Middle frontal gyrus (tissue), 1 donor: ENCODE data around the gene SLC27A1.
"Not testable (repeated sequence)": the region's sequence is repeated elsewhere in the genome, so short reads cannot be mapped to it uniquely, and the experiment has no call there.

Experiments
- DNase-seq: peaks from one replicate; pipeline ENCODE4 v3.0.0-alpha.2; 2015; ENCODE audit warnings: low spot score; ENCODE audit errors: extremely low spot score

The SLC27A1 gene

DNA sequence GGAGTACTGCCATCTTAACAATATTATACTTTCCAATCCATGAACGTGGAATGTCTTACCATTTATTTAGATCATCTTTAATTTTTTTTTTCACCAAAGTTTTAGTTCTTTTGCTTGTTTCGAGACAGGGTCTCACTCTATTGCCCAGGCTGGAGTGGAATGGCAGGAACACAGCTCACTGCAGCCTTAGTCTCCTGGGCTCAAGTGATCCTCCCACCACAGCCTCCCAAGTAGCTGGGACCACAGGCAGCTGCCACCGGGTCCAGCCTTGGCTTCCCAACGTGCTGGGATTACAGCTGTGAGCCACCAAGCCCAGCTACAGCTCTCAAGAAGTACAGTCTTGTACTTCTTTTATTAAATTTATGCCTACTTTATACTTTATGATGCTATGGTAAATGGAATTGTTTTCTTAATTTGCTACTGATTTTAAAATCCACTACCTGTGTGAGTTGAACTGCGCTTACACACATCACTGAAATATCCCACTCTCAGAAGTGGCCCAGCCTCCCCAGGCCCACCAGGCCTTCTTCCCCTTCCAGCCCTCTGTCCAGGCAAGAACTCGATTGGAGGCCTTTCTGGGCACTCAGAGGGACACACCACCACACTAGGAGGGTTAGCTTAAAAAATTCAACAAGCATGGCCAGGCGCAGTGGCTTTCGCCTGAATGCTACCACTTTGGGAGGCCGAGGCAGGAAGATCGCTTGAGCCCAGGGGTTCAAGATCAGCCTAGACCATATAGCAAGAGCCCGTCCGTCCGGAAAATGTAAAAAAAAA is 40.1 kb downstream of the SLC27A1 start:
- no peak for DNase-seq

DNA sequence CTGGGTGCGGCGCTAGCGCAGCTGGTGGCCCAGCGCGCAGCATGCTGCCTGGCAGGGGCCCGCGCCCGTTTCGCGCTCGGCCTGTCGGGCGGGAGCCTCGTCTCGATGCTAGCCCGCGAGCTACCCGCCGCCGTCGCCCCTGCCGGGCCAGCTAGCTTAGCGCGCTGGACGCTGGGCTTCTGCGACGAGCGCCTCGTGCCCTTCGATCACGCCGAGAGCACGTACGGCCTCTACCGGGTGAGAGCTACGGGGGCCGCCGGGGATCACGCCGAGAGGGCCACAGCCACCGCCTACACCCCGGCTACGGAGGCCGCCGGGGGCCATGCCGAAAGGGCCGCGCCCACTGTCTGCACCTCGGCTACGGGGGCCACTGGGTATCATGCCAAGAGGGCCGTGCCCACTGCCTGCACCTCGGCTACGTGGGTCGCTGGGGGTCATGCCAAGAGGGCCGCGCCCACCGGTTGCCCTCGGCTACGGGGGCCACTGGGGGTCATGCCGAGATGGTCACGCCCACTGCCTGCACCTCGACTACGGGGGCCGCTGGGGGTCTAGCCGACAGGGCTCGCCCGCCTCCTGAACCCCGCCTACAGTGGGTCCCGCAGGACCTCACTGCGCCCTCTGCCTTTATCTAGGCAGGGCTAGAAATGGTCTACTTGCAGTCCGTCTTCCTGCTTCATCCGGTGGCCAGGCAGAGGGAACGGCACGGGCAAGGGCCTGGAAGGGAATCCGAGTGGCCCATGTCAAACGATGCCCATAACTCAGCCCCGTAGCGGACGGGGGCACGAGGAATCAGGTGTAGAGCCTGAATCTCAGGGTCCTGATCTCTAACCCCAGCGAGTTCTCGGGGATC is 41.6 kb downstream of the SLC27A1 start:
- peak; percentile 62 for DNase-seq

DNA sequence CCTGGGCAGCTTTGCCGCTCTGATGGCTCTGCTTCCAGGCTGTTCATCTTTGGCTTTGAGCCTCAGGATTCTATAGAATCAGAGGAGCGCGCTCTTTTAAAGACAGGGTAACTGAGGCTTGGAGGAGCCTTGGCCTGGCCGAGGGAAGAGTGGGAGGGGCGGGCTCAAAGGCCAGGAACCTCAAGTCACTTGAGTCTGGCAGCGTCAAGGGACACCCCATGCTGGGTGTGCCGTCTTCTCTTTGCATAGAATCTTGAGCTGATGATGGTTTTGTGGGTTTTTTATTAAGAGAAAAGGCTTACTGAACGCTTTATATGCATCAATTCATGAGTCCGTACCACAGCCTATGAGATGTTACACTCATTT is 42.2 kb downstream of the SLC27A1 start:
- DNase-seq = no peak

DNA sequence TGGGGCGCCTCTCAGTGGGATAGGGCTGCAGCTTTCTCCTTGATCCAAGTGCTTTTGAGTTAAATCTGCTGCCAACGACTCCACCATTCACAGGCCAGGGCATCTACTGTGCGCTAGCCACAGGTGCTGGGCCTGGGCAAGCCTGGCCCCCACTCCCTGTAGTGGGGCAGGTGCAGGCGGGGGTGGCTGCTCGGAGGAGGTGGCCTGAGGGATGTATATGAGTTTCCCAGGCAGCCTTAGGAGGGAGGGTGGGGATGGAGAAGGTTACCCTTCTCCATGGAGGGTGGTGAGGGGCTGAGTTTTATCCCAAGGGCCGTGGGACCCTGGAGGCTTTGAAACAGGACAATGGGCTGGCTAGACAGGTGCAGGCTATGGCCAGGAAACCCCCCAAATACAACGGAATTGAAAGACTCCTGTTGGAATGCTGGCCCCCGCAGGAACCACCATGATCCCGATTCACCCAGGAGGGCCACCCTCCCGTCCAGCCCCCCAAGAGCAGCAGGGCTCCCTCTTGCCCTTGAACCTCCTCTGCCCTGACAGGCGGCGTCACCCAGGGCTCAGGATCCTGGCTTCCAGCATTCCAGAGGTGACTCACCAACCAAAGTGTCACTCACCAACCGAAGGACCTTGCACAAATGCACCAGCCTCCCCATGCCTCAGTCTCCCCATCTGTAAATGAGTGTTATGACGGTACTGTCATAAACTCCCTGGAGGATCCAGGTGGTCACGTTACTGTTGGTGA is 45.3 kb downstream of the SLC27A1 start:
- no peak for DNase-seq

DNA sequence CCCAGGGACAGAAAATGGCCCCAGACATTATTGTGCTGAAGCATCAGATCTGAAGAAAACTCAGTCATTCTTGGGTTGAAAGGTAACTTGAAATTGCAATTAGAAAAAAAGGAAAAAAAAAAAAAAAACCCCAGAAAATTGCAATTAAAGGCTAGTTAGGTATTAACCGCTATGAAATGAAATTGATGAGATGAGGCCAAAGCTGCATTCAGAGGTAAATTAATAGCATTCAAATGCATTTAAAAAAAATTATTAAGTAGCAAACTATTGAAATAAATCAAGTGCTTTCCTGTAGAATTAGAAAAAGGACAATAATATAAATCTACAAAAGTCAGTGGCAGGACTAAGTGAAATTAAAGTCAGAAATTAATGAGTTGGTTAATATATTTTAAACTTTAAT is 47.6 kb downstream of the SLC27A1 start:
- no peak for DNase-seq

DNA sequence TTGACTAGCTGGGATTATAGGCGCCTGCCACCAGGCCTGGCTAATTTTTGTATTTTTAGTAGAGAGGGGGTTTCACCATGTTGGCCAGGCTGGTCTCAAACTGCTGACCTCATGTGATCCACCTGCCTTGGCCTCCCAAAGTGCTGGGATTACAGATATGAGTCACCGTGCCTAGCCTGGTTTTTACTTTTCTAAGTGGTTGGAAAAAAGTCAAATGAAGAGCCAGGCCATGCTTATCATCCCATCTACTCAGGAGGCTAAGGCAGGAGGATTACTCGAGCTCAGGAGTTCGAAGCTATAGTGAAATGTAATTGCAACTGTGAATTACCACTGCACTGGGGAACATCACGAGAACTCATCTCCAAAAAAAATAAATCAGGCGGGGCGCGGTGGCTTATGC is 48.3 kb downstream of the SLC27A1 start:
- DNase-seq = not testable (repeated sequence)

DNA sequence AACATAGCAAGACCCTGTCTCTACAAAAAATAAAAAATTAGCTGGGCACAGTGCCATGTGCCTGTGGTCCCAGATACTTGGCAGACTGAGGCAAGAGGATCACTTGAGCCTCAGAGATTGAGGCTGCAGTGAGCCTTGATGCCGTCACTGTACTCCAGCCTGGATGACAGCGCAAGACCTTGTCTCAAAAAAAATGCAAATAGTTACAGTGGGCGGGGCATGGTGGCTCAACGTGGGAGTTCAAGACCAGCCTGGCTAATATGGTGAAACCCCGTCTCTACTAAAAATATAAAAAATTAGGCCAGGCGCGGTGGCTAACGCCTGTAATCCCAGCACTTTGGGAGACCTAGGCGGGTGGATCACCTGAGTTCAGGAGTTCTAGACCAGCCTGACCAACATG is 49.6 kb downstream of the SLC27A1 start:
- DNase-seq = no peak

DNA sequence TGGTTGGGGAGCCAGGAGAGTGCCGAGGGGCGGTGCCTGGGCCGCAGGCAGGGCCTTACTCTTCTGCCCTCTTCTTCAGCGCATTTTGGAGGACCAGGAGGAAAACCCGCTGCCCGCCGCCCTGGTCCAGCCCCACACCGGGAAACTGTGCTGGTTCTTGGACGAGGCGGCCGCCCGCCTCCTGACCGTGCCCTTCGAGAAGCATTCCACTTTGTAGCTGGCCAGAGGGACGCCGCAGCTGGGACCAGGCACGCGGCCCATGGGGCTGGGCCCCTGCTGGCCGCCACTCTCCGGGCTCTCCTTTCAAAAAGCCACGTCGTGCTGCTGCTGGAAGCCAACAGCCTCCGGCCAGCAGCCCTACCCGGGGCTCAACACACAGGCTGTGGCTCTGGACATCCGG is 50.5 kb downstream of the SLC27A1 start:
- no peak for DNase-seq

DNA sequence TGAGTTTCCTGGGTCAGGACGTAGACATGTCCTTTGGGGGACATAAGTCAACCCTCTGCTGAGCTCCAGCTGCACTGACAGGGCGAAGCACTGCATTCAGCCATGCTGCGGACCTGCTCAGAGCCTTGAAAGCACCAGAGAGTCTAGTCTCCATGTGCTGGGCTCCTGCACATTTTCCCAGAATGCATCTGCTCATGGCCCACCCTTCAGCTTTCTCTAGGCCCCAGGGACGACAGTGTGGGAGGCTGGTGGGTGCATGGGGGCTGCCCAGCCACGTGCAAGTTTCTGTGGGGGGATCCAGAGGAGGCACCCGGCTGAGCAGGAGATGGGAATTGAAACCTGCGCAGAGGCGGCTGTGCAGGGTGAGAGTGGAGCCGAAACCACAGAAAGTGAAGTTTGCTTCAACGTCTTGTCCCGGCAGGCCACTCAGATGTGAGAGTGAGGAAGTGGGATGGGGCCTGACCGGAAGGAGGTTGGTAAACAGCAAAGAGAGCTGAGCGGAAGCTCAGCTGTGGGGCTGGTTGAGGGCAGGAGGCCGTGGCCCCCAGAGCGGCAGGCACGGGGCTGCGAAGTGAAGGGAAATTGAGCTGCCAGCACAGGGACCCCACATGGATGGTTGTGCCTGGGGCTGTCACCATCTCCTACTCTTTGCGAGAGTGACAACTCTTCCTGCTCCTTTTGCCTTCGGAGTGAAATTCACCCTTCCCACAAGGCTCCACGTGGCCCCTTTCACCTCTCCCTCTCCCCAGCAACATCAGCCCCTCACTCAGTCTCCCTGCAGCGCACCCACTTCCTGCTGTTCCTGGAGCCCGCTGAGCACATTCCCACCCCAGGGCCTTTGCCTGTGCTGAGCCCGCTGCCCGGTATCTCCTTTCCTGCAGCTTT is 52.9 kb downstream of the SLC27A1 start:
- DNase-seq = no peak

DNA sequence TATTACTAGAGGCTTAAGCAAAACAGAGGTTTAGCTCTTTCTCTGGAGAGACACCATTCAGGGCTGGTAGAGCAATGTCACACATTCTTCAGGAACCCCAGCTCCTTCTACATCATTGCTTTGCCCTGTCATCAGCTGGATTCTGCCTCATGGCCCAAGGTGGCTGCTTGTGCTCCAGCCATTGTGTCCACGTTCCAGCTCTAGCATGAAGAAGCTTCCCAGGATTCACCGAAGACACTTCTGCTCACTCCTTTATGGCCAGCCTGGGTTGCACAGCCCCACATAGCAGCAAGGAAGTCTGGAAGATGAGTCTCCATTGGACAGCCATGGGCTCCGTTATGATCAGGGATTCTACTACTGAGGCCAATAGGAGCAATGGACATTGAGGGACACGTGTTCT is 54.3 kb downstream of the SLC27A1 start:
- DNase-seq = no peak

DNA sequence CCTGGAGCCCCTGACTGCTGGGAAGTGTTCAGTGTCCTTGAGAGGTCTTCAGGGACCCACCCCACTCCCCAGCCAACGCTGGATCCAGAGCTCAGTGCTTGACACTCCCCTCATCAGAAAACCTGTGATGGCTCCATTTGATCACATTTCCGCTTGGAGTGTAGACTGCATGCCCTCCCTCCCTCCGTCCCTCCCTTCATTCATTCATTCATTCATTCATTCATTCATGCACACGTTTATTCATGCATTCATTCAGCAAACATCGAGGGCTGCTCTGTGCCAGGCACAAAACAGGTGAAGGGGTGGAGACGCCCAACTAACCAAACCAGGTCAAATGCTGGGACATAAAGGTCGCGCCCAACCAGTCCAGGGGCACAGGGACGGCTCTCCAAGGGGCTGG is 54.8 kb downstream of the SLC27A1 start:
- no peak for DNase-seq

DNA sequence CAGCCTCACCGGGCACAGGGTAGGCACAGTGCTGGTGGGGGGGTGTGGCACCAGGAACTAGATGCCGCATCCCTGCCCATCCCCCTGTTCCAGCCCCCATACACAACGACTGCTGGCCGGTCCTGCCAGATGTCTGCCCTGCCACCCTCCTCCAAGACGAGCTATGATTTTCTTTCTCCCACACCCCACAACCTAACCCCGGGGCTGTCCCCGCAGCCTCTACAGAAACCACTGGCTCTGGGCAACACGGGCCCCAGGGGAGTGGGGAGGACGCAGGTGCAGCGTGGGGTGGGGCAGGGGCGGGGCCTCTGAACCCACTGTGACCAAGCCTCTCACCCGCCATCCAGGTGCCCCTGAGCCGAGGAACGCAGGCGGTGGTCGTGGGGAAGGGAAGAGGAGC is 56.6 kb downstream of the SLC27A1 start:
- no peak for DNase-seq

DNA sequence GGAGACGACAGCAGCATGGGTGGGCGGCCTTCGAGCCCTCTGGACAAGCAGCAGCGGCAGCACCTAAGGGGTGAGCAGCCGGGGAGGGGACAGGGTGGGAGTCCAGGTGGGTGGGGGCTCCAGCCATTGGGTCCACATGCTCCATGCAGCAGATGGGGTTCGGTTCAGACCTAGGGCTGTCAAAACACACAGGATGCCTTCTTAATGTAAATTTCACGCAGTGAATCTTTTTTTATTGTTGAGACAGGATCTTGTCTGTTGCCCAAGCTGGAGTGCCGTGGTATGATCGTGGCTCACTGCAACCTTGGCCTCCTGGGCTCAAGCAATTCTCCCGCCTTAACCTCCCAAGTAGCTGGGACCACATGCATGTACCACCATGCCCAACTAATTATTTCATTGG is 57.0 kb downstream of the SLC27A1 start:
- no peak for DNase-seq

DNA sequence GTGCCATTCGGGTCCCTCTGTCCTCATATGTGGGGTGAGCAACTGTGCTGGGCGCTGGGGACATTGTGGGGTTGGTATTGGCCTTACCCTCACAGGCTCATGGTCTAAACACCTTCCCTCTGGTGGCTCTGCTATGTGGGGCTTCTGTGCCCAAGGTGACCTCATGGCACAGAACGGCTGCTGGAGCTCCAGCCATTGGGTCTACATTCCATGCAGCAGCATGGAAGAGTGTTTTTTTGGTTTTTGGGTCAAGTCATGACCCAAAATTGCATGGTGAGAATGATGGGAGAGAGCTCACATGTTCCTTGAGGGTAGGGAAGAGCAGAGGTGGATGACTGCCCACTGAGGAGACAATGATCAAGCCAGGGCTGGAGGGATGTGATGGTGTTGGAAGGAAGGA is 58.3 kb downstream of the SLC27A1 start:
- DNase-seq = no peak

DNA sequence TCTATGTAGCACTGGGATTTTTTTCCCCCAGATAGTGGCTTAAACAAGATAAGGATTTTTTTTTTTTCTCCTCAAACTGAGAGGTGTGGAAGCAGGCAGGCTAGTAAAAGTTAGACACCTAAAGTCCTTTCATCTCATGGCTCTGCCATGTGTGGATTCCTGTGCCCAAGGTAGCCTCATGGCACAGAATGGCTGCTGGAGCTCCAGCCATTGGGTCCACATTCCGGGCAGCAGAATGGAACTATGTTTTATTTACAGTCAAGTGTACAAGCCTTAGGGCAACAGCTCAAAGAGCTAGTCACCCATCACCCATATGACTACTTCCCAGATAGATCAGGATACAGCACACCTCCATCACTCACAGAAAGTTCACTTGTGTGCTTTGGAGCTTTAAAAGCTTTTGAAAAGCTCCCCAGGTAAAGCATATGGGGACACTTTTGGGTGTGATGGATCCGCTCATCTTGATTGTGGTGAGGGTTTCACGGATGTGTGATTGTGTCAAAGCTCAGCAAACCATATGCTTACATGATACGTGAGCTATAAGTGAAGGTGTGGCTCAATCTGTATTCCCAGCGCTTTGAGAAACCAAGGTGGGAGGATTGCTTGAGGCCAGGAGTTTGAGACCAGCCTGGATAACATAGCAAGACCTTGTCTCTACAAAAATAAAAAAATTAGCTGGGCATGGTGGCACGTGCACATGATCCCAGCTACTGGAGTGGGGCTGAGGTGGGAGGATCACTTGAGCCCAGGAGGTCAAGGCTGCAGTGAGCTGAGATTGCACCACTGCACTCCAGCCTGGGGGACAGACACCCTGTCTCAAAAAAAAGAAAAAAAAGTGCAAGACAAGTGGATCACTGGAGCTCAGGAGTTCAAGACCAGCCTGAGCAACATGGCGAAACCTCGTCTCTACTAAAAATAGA is 59.2 kb downstream of the SLC27A1 start:
- DNase-seq = no peak

DNA sequence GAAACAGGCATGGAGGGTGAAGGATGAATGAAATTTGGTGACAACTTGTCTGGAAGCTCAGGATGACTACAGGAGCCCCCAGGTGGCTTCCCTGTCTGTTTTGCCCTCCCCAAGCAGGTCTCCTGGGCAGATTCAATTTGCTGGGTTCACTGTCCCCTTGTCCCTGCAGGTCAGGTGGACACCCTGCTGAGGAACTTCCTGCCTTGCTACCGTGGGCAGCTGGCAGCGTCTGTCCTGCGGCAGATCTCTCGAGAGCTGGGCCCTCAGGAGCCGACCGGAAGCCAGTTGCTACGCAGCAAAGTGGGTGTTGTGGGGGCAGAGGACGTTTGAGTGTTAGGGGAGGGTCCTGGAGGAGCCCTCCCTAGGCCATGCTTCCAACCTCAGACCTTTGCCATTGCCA is 60.3 kb downstream of the SLC27A1 start:
- no peak for DNase-seq

DNA sequence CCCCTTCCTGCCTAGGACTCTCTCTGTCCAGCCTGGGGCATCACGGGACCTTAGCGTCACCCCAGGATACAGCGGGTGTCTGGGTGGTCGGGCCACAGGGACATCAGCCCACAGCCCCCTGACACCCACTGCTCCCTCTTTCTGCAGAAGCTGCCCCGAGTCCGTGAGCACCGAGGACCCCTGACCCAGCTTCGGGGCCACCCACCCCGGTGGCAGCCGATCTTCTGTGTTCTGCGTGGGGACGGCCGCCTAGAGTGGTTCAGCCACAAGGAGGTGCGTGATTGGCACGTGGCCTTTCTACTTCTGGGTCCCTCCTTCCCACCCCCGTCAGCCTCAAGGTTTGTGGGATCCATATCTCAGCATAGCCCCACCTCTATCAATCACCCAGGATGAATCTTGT is 61.8 kb downstream of the SLC27A1 start:
- no peak for DNase-seq

DNA sequence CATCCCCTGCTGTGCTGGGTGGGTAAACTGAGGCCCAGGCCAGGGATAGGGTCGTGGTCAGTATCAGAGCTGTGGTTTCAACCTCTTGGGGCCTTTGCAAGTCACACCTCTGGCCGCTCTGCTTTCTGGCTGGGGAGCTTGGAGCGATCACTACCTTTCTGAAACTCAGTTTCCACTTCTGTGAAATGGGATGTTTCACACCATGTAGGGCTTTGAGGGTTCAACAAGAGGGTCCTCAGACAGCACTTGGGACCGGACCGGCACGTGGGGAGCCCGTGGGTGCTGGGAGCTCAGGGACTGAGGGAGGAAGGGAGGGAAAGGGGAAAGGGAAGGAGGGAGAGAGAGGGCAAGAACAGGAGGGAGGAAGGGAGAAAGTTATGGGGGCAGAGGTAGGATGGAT is 62.2 kb downstream of the SLC27A1 start:
- DNase-seq = no peak

DNA sequence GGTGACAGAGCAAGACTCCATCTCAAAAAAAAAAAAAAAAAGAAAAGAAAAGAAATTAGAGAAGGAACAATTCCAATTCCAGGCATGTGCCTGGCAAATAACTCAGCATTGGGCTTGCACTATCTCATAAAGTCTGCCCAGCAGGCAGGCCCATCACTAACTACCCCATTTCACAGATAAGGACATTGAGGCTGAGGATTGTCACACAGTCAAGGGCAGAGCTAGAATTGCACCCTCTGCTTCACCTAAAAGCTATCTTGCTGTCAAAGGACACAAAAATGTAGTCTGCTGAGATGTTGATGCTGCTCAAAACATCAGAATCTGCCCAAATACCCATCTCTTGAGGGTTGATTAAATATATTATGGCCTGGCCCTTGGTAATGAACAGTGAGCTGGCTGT is 64.4 kb downstream of the SLC27A1 start:
- no peak for DNase-seq

DNA sequence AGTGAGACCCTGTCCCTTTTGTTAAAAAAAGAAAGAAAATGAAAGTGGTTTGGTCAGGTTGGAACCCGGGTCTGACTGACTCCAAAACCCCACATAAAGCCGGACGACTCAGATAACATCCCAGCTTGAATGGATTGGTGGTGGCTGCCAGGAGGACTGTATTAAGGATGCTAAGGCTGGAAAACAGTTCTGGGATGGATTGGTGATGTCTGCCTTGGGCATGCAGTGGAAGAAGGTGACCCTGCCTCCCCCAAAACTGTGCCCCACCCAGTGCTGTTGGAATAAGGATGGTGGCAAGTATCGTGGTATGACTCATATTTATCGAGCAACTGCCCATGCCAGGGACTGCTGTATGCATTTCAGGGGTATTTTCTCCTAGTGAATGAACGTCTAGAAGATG is 66.6 kb downstream of the SLC27A1 start:
- DNase-seq = no peak
